Karpas-422 (cell line): ENCODE measurements around the gene SORT1. TPM values are rescaled to one million over a fixed set of nuclear protein-coding genes. Genes with fewer than 3 reads are reported as not detected.
"Not testable (repeated sequence)": the region's sequence is repeated elsewhere in the genome, so short reads cannot be mapped to it uniquely, and the experiment has no call there.

ENCODE experiments used
- DNase-seq: peaks from one replicate; pipeline ENCODE4 v3.0.0-alpha.2; 2015
- H2AFZ ChIP-seq: fragments of 200-600 bp; sonication (generic); 2 replicates; pipeline ENCODE4 v1.6.1; 2014; ENCODE audit warnings: antibody characterized with exemption, low read length, mixed read lengths
- H3K27ac ChIP-seq: fragments of 200-600 bp; sonication (generic); 2 replicates; pipeline ENCODE4 v1.5.1; 2014; ENCODE audit warnings: mild to moderate bottlenecking, low read length, moderate library complexity
- H3K27me3 ChIP-seq: fragments of 200-600 bp; sonication (generic); 2 replicates; pipeline ENCODE4 v1.6.1; 2014; ENCODE audit warnings: low read length, mixed read lengths
- H3K36me3 ChIP-seq: fragments of 200-600 bp; sonication (generic); 2 replicates; pipeline ENCODE4 v1.6.1; 2014; ENCODE audit warnings: low read length, mixed read lengths; ENCODE audit not compliant: insufficient read depth
- H3K4me1 ChIP-seq: fragments of 200-600 bp; sonication (generic); 2 replicates; pipeline ENCODE4 v1.6.1; 2014; ENCODE audit warnings: mild to moderate bottlenecking, low read length, mixed read lengths
- H3K4me2 ChIP-seq: fragments of 200-600 bp; sonication (generic); 2 replicates; pipeline ENCODE4 v1.6.1; 2014; ENCODE audit warnings: low read length, low read depth, mild to moderate bottlenecking; ENCODE audit not compliant: poor library complexity, severe bottlenecking
- H3K4me3 ChIP-seq: fragments of 200-600 bp; sonication (generic); 2 replicates; pipeline ENCODE4 v1.5.1; 2014; ENCODE audit warnings: mild to moderate bottlenecking, antibody characterized with exemption, low read length, mixed read lengths
- H3K79me2 ChIP-seq: fragments of 200-600 bp; sonication (generic); 2 replicates; pipeline ENCODE4 v1.6.1; 2014; ENCODE audit warnings: mild to moderate bottlenecking, low read length, mixed read lengths
- H3K9ac ChIP-seq: fragments of 200-600 bp; sonication (generic); 2 replicates; pipeline ENCODE4 v1.6.0; 2014; ENCODE audit warnings: low read length
- H3K9me2 ChIP-seq: fragments of 200-600 bp; sonication (generic), shearing (Covaris generic); replicated peaks from 2 replicates; pipeline ENCODE4 v1.6.0; 2014; ENCODE audit warnings: mild to moderate bottlenecking, low read length, moderate library complexity; ENCODE audit not compliant: insufficient read depth
- H3K9me3 ChIP-seq: fragments of 300-700, 200-600 bp; sonication (generic); 2 replicates; pipeline ENCODE4 v1.6.1; 2014; ENCODE audit warnings: low read length, mixed read lengths
- H4K20me1 ChIP-seq: fragments of 200-600 bp; sonication (generic); 2 replicates; pipeline ENCODE4 v1.6.1; 2014; ENCODE audit warnings: mild to moderate bottlenecking, antibody characterized with exemption, low read length, low read depth; ENCODE audit not compliant: insufficient read depth
- total RNA-seq: library from RNA; depleted of rRNA; stranded (reverse); fragments of >200 nt; shearing (Covaris generic); gene quantifications from 2 replicates; pipeline ENCODE4 v1.2.3, GENCODE V29; 2014; ENCODE audit warnings: low replicate concordance

Gene SORT1
- total RNA-seq, 1 experiment from 2014 or later = 0.04 TPM

DNA sequence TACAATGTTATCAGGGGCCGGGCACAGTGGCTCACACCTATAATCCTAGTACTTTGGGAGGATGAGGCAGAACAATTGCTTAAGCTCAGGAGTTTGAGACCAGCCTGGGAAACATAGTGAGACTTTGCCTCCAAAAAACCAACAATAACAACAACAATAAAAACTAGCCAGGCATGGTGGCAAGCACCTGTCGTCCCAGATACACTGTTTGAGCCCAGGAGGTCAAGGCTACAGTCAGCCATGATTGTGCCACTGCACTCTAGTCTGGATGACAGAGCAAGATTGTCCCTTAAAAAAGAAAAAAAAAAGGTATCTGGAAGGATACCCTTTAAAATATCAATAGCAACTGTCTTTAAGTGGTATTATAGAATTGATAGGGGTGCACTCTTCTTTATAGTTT lies 16.1 kb downstream of the SORT1 start:
- H3K36me3 ChIP-seq = no peaks in the 10 kb centered on the region
- H4K20me1 ChIP-seq = no peaks in the 10 kb centered on the region
- no peak overlapping the region for H3K4me2 ChIP-seq
- H3K9me3 ChIP-seq = no peaks in the 10 kb centered on the region
- no peak overlapping the region for H2AFZ ChIP-seq
- H3K4me3 ChIP-seq = no peak overlapping the region
- no peaks in the 10 kb centered on the region for H3K27me3 ChIP-seq
- peaks cover 7% of the 10 kb centered on the region; the same call in 1 of the 2 replicates for H3K4me1 ChIP-seq
- no peaks in the 10 kb centered on the region for H3K79me2 ChIP-seq
- no peak overlapping the region for H3K27ac ChIP-seq
- no peak overlapping the region for H3K9ac ChIP-seq
- no peaks in the 10 kb centered on the region for H3K9me2 ChIP-seq
- no peak for DNase-seq

DNA sequence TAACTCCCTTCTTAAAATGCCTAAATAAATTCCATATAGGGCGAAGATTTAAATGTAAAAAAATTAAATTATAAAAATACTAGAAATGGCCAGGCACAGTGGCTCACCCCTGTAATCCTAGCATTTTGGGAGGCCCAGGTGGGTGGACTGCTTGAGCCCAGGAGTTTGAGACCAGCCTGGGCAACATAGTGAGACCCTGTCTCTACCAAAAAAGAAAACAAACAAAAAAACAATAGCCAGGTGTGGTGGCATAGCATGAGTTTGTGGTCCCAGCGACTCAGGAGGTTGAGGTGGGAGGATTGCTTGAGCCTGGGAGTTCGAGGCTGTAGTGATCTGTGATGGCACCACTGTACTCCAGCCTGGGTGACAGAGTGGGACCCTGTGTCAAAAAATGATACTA lies 17.8 kb downstream of the SORT1 start:
- no peak overlapping the region for H2AFZ ChIP-seq
- no peak for DNase-seq
- no peaks in the 10 kb centered on the region for H3K9me2 ChIP-seq
- no peaks in the 10 kb centered on the region for H4K20me1 ChIP-seq
- no peaks in the 10 kb centered on the region for H3K27me3 ChIP-seq
- no peaks in the 10 kb centered on the region for H3K9me3 ChIP-seq
- no peak overlapping the region for H3K9ac ChIP-seq
- H3K4me3 ChIP-seq = no peak overlapping the region
- H3K4me2 ChIP-seq = no peak overlapping the region
- peaks cover 3% of the 10 kb centered on the region; the same call in 1 of the 2 replicates for H3K4me1 ChIP-seq
- H3K27ac ChIP-seq = no peak overlapping the region
- H3K36me3 ChIP-seq = no peaks in the 10 kb centered on the region
- H3K79me2 ChIP-seq = no peaks in the 10 kb centered on the region

DNA sequence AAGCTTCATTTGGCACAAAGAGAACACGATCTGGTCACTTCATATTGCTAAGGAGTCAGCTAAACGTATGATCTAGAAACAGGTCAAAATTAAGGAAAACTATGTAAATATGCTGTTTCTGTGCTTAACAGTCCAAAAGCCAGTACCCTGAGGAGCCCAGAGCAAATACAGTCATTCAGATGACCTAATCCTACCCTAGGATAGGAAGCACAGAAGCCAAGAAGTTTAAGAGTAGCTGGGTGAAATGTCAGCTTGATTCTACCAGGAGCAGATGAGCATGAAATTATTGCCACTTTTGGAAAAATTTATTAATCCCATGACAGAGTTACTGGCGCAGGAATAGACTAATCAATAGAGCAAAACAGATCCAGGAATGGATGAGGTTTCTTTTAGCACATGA lies 18.3 kb downstream of the SORT1 start:
- no peak overlapping the region for H2AFZ ChIP-seq
- H3K79me2 ChIP-seq = no peaks in the 10 kb centered on the region
- H3K4me1 ChIP-seq = peaks cover 3% of the 10 kb centered on the region; the same call in 1 of the 2 replicates
- no peak overlapping the region for H3K9ac ChIP-seq
- no peak overlapping the region for H3K4me3 ChIP-seq
- no peaks in the 10 kb centered on the region for H4K20me1 ChIP-seq
- H3K4me2 ChIP-seq = no peak overlapping the region
- H3K36me3 ChIP-seq = no peaks in the 10 kb centered on the region
- no peak overlapping the region for H3K27ac ChIP-seq
- H3K9me3 ChIP-seq = no peaks in the 10 kb centered on the region
- H3K9me2 ChIP-seq = no peaks in the 10 kb centered on the region
- DNase-seq = no peak
- no peaks in the 10 kb centered on the region for H3K27me3 ChIP-seq

DNA sequence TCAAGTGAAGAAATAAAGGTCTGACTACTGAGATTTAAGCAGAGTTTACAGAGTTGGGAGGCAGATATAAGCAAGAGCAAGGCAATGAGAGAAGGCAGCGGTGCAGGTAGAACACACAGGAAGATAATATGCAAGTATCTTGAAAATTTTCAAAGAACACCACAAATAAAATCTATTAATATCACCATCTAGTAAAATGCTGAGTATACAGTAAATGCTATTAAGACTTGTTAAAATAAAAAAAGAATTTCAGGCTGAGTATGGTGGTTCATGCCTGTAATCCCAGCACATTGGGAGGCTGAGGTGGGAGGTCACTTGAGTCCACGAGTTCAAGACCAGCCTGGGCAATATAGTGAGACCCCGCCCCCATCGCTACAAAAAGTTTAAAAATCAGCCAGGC lies 20.0 kb downstream of the SORT1 start:
- H3K4me1 ChIP-seq = no peaks in the 10 kb centered on the region
- no peaks in the 10 kb centered on the region for H3K9me2 ChIP-seq
- no peaks in the 10 kb centered on the region for H3K79me2 ChIP-seq
- H3K27ac ChIP-seq = no peak overlapping the region
- no peaks in the 10 kb centered on the region for H3K27me3 ChIP-seq
- no peak for DNase-seq
- H3K36me3 ChIP-seq = no peaks in the 10 kb centered on the region
- no peak overlapping the region for H2AFZ ChIP-seq
- no peak overlapping the region for H3K4me2 ChIP-seq
- H3K9ac ChIP-seq = no peak overlapping the region
- H4K20me1 ChIP-seq = no peaks in the 10 kb centered on the region
- no peak overlapping the region for H3K4me3 ChIP-seq
- no peaks in the 10 kb centered on the region for H3K9me3 ChIP-seq

DNA sequence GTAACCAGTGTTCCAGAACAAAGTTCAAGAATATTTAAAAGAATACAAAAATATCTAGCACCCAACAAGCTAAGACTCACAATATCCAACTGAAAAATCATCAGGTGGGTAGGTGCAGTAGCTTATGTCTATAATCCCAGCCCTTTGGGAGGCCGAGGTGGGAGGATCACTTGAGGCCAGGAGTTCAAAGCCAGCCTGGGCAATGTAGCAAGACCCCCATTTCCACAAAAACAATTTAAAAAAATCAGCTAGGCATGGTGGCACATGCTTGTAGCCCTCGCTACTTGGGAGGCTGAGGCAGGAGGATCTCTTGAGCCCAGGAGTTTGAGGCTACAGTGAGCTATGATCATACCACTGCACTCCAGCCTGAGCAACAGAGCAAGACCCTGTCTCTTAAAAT lies 24.0 kb downstream of the SORT1 start:
- H4K20me1 ChIP-seq, H3K9ac ChIP-seq: not testable (repeated sequence)

DNA sequence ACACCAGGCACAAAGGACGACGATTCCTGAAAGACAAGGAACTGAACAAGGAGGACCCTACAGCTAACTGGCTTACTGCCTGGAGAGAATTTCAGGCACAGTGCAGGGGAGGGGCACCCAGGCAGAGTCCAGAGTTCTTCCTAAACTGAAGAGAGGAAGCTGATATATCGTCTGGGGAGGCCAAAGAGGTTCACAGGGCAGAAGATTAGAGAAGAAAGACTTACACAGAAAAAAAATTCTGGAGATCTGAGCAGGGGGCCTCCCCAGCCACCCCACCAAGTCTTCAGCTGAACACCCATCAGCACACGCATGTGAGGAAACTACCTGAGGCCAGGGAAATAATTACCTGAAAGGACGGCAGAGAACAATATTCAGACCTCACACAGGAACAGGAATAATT lies 24.6 kb downstream of the SORT1 start:
- H3K4me1 ChIP-seq = peaks cover 9% of the 10 kb centered on the region
- no peaks in the 10 kb centered on the region for H4K20me1 ChIP-seq
- H3K79me2 ChIP-seq = no peaks in the 10 kb centered on the region
- no peak overlapping the region for H3K4me2 ChIP-seq
- H3K9ac ChIP-seq = no peak overlapping the region
- no peak overlapping the region for H3K4me3 ChIP-seq
- no peaks in the 10 kb centered on the region for H3K27me3 ChIP-seq
- H3K27ac ChIP-seq = no peak overlapping the region
- H3K9me2 ChIP-seq = no peaks in the 10 kb centered on the region
- H2AFZ ChIP-seq = no peak overlapping the region
- no peaks in the 10 kb centered on the region for H3K9me3 ChIP-seq
- no peaks in the 10 kb centered on the region for H3K36me3 ChIP-seq
- no peak for DNase-seq

More for the DNA sequence above, 24.0 kb downstream of the SORT1 start:
- not testable (repeated sequence) for H3K9me3 ChIP-seq, H3K9me2 ChIP-seq, H3K27ac ChIP-seq, H3K4me3 ChIP-seq, H2AFZ ChIP-seq, H3K4me1 ChIP-seq, DNase-seq, H3K79me2 ChIP-seq, H3K27me3 ChIP-seq, H3K36me3 ChIP-seq, H3K4me2 ChIP-seq

DNA sequence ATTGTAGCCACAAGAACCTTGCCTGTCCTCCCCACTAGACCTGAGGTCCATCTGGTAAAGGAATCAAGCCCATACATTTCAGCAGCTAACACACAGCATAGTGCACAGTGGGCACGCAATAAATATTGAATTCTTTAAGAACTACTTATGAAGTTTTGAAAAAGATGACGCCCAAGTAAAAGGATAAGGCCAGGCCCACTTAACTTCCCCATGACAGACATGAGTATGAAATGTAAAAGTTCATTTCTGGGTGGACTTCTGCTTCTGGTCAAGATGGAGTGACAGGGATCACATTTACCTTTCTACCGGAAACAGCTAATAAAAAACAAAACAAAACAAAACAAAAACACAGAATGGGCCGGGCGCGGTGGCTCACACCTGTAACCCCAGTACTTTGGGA lies 25.4 kb downstream of the SORT1 start:
- H3K9ac ChIP-seq = no peak overlapping the region
- H3K79me2 ChIP-seq = no peaks in the 10 kb centered on the region
- no peak overlapping the region for H3K4me3 ChIP-seq
- H3K4me2 ChIP-seq = no peak overlapping the region
- no peak overlapping the region for H2AFZ ChIP-seq
- no peaks in the 10 kb centered on the region for H4K20me1 ChIP-seq
- no peaks in the 10 kb centered on the region for H3K36me3 ChIP-seq
- no peak overlapping the region for H3K27ac ChIP-seq
- no peak for DNase-seq
- no peaks in the 10 kb centered on the region for H3K27me3 ChIP-seq
- no peaks in the 10 kb centered on the region for H3K9me3 ChIP-seq
- no peaks in the 10 kb centered on the region for H3K9me2 ChIP-seq
- peaks cover 9% of the 10 kb centered on the region for H3K4me1 ChIP-seq

DNA sequence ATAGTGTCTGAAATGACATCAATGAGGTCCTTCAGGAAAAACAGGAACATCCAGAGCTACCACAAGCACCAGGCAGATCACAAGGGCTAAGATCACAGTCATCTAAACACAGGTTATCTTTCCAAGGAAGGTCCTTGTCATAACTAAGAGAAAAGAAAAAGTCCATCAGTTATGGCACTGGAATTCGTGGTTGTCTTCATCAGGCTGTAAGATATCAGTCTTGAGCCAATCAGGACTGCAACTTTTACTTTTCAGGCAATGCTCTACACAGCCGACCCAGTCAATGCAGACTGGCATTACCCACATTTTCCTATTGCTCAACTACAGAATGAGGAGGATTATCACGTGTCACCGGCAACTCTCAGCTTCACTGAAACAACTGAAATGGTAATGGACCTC lies 26.4 kb downstream of the SORT1 start:
- no peaks in the 10 kb centered on the region for H3K36me3 ChIP-seq
- peaks cover 9% of the 10 kb centered on the region for H3K4me1 ChIP-seq
- no peaks in the 10 kb centered on the region for H3K9me3 ChIP-seq
- no peak overlapping the region for H3K9ac ChIP-seq
- no peaks in the 10 kb centered on the region for H4K20me1 ChIP-seq
- DNase-seq = no peak
- H3K9me2 ChIP-seq = no peaks in the 10 kb centered on the region
- H3K27ac ChIP-seq = no peak overlapping the region
- H3K4me2 ChIP-seq = no peak overlapping the region
- no peaks in the 10 kb centered on the region for H3K79me2 ChIP-seq
- H3K4me3 ChIP-seq = no peak overlapping the region
- H2AFZ ChIP-seq = no peak overlapping the region
- H3K27me3 ChIP-seq = no peaks in the 10 kb centered on the region
